Activated CD4-positive, alpha-beta T cell treated with anti-CD3 and anti-CD28 coated beads for 48 hours (primary cell): ENCODE results near the gene CHRDL2.

Experiments
- DNase-seq: peaks from one replicate; pipeline ENCODE4 v3.0.0-alpha.2; 2020

CHRDL2 gene

DNA sequence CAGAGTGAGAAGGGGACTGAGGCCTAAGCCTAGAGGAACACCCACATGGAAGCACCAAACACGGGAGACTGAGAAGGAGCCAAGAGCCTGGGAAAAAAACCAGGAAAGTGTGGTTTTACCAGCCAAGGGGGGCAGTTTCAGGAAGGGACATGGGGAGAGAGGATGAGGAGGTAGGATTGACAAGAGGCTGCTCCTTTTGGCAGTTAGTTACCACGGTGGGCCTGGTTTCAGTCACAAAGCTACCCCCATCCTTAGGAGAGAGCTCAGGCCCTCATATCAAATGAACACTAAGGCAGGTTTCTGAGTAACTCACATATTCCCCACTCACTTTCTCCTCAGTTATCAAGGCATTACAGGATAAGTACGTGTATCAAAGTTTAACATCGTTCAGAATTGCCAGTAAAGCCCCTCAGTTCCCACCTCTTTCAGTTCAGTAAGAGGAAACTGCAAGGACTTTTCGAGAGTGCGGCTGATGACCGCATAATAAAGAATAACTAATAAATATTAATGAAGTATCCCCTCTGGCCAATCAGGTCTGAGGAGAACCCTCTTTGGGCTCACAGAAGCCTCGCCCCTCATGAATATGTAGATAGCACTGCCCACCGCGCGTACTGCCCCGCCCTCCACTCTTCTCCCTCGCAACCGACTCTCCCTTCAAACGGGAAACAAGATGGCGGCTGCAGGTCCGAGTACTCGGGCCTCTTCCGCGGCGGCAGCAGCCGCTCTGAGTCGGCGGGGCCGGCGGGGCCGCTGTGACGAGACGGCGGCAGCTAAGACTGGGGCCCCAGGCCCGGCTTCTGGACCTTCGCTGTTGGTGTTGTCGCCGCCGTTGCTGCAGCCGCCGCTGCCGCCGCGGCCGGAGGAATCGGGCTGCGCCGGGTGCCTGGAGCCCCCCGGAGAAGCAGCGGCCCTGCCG lies 17.2 kb upstream of the CHRDL2 start, which contains the start of gene RNF169:
Gene RNF169, plus strand, starts transcription at position 639 of the 916 bp plus-strand sequence. Its CDS starts 32 bp downstream, at position 671.
- peak; percentile 93 for DNase-seq

DNA sequence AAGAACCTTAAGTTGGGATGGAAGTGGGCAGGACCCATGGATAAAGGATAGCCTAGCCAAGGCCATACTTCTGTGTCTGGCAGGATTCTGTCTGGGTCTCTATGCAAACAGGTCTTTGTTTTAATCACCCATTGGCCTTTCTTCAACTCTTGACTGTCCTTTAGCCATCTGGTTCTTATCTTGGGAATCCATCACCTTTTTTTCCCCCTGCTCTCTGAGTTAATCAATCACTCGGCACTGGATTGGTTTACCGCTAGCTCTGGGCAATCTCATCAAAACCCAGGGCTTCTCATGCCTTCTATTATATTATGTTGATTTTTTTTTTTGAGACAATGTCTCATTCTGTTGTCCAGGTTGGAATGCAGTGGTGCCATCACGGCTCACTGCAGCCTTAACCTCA lies 15.6 kb upstream of the CHRDL2 start:
- DNase-seq, result no peak

DNA sequence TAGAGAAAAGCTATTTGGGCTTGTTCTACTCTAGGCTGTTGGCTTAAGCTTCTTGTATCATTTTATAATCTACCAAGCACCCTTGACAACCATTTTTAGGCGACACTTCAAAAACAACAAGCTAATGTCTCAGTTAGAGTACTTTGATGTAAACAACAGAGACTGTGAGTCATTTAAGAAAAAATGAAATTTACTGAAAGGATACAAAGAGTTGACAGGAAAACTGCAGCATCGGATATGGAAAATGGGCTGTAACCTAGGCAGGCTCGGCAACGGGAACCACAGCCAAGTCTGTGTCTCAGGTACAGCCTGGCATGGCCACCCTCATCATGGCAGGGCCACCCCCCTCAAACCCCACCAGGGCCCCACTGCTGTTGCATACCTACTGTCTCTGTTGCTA lies 13.1 kb upstream of the CHRDL2 start:
- no peak for DNase-seq

DNA sequence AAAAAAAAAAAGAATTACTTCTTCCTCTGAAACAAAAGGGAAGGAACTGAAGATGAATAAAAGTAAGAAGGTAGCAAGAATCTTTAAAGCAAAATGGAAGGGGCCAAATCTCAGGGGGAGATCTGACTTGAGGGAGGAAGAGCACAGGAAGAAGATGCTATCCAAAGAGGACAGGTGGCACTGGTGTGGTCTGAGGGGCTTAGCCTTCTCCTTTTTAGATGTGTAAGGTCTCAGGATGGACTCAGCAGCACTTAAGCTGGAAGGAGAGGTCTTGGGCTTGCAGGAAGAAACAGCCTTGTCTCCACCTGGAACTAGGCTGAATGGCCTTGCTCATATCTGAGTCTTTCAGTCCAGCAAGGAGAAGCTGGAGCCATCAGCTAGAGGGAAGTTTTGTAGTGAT lies 12.4 kb upstream of the CHRDL2 start:
- DNase-seq, result no peak

DNA sequence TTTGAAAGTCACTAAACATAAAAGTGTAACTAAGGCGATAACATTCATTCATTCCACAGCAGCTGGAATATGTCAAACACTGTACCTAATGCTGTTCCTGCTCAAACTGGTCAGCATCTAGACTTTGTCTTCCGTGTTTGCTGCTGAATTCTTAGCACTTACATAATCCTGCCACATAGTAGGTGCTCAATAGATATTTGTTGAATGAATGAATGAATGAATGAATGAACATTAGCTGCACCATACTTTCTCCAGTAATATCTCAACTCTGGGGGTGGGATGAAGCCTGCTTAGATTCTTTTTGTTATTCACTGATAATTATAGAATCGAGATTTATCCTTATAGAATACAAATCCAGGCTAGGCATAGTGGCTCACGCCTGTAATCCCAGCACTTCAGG lies 10.8 kb upstream of the CHRDL2 start:
- DNase-seq, result no peak

DNA sequence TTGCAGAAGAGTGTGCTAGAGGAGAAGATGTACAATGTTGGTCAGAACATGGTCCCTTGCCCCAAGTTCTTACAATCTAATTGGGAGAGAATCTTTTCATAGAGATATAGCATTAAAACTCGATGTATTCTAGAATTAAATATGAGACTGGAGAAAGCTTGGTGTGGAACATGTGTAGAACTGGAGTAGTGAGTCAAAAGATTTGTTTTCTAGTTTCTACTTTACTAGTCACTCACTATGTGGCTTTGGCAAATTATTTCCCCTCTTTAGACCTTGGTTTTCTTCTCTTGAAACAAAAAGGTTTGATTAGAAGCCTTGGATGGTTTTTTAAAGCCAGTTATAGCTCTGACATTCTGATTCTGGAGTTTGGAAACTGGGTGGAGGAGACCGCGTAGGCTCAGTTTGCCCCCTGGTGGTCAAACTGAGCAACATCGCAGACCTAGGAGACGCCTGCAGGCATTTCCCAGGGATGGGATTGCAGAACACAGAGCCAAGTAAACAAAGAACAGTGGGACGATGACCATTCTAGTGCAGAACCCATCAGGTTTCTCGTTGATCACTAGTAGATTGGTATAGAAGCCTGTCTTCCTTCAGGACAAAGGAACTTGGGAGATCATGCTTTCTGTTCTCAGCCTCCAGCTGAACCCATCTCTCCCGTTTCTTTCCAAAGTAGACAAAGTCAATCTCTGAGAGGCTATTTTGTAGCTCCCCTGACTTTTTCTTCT lies 8.5 kb upstream of the CHRDL2 start:
- DNase-seq, result peak; percentile 52

DNA sequence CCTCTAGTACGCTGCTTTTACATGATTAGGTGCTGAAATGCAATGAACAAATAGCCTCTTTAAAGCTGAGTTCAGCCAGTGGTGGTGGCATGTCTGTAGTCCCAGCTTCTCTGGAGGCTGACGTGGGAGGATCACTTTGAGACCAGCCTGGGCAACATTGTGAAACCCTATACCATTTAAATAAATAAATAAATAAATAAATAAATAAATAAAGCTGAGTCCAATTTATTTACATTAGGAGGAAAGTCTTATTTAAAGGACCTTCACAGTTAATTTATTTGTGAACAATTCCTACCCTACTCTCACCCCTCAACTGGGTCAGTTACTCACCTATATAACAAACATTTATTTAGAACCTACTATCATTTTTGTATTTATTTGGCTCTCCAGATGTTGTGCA lies 4.8 kb upstream of the CHRDL2 start:
- DNase-seq, result no peak

DNA sequence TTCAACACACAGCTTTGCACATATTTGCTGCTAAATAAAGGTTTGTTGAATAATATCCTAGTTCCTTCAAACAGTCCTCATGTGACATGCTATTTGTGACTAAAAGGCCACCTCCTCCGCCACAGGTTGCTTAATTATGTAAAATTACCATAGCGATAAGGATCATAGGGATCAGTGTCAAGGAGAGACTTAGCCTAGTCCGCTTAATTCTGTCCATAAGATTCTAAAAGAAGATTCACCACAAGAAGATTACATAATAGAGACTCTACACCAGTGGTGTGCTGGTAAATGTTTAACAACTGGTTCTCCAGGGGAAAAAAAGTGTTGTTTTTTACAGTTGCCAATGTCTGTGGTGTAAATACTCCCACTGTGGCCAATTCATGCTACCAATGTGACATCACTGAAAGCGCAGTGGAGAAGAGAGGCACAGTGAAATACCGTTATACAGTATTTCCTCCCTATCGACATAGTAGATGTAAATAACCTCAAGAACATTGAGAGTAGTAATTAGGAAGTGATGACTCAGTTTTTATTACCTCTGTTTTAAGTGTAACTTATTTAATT lies 4.2 kb upstream of the CHRDL2 start:
- DNase-seq, result no peak

DNA sequence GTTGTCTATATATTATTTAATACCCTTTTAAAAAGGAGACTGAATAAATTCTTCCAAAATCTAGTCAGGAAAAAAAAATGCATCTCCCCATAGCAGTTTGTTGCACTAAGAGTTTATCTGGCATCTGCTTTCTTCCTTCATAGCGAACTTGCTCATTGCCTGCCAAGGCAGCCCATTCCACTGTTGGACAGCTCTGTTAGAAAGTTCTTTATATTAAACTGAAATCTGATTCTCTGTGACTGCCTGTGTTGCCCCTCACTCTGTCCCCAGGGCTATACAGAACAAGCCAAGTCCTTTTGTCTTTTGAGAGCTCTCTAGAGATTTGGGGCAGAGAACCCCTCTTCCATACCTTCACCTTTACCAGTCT lies 3.3 kb upstream of the CHRDL2 start:
- no peak for DNase-seq

DNA sequence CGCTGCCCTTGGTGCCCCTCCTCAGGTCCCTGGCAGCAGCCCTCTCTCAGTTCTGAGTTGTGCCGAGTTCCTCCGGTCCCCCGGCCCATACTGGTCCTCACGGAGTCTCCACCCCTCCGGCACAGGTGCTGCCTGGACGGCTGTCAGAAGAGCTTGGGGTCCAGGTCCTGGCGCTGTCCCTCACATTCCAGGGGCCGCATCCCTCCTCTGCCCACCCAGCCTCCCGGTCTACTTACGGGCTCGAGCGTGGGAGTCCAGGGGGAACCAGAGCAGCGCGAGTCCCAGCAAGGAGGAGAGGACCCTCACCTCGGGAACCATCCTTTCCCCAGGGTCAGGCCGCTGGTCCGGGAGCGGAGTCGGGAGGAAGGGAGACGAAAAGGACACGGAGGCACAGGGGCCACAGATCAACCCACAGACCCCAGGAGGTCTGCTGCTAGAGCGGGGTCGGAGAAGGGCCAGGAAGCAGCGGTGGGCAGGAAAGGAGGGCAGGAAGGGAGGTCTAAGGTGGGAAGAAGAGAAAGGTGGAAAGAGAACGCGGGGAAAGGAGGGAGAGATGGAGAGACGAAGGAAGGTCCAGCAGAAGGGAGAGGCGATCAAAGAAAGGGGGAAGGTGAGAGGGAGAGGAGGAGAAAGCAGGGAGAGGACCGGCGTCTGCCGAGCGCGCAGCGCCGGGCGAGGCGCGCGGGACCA lies 510 bp downstream of the CHRDL2 start:
- DNase-seq, result no peak

DNA sequence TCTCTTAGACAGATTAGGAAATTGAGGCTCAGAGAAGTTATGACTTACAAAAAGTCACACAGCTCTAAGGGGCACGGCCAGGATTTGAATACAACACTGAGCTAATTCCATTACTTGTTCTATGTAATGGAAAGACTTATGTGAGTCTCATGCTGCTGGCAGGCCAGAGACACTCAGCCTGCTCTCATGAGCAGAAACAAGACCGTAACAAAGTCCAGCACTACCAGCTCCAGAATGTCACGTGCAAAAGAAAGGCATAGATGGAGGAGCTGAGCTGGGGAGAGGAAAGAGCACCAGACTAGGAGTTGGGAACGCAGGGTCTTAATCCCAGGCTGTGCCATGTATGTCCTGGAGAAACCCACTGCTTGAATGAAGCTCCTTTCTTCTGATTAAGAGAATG lies 1.8 kb downstream of the CHRDL2 start:
- DNase-seq, result no peak

DNA sequence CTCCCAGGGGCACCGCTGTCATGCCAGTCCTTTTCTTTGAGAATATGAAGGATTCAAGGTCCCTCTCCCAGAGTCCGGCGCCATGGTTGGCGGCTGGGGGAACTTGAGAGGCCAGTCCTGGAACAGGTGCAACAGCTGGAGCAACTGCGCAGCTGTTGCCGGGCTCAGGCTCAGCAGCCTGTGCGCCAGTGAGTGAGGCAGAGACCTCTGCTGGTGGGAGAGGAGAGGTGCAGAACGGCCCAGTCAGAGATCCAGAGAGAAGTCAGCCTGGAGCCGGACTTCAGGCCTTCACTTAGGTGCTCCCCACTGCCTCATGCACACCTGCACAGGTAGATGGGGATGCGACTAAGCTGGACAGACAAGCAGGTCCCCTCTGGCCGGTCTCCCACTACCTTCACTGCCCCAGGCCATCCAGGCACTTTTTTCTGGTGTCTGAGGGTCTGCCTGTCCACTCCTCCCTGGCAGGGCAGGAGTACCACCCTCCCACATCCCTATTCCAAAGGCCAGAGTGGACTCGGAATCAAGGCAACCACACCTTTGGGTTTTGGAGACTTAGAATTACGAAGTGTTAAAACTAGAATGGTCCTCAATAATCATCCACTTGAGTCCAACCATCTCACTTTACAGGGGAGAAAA lies 4.6 kb downstream of the CHRDL2 start:
- DNase-seq, result peak; percentile 72

DNA sequence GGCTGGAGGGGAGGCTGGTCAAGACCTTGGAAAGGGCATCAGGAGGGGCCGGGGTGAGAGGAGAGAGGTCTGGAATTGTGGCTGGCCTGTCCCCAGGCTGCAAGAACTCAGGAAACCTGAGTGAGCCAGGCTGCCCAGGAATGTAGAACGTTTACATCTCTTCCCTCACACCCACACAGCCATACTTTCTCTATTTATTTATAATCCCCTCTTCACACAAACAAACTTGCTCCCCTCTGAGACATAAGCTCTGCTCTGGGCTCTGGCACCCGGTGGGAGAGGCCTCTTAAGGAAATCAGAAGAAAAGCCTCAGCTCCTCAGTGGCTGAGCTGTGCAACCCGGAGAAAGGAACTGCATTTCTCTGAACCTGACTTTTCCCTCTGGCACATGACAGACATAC lies 5.5 kb downstream of the CHRDL2 start:
- DNase-seq, result no peak

DNA sequence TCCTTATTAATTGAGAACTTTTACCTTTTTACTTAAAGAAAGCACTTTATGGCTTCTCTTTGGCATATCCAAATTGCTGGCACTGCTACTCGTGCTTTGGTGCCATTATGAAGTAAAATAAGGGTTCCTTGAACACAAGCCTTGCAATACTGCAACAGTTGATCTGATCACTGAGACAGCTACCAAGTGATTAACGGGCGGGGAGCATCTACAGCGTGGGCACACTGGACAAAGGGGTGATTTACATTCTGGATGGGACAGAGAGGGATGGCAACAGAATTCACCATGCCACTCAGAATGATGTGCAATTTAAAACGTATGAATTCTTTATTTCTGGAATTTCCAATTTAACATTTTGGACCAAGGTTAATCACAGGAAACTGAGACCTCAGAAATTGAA lies 7.7 kb downstream of the CHRDL2 start:
- no peak for DNase-seq

DNA sequence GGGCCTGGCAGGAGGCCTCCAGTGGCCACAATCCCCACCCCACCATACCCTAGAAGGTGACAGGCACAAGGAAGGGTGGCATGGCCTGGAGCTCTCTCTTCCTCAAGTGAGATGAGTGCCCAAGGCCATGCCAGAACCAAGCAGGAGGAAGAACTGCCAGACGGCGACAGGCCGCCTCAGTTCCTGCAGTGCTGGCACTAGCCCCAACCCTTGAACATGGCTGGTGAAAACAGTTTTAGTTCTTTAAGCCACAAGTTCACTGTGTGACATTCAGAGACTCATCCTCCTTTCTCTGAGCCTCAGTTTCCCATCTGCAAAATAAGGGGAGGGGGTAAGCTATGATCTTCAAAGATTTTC lies 9.8 kb downstream of the CHRDL2 start:
- DNase-seq, result no peak

DNA sequence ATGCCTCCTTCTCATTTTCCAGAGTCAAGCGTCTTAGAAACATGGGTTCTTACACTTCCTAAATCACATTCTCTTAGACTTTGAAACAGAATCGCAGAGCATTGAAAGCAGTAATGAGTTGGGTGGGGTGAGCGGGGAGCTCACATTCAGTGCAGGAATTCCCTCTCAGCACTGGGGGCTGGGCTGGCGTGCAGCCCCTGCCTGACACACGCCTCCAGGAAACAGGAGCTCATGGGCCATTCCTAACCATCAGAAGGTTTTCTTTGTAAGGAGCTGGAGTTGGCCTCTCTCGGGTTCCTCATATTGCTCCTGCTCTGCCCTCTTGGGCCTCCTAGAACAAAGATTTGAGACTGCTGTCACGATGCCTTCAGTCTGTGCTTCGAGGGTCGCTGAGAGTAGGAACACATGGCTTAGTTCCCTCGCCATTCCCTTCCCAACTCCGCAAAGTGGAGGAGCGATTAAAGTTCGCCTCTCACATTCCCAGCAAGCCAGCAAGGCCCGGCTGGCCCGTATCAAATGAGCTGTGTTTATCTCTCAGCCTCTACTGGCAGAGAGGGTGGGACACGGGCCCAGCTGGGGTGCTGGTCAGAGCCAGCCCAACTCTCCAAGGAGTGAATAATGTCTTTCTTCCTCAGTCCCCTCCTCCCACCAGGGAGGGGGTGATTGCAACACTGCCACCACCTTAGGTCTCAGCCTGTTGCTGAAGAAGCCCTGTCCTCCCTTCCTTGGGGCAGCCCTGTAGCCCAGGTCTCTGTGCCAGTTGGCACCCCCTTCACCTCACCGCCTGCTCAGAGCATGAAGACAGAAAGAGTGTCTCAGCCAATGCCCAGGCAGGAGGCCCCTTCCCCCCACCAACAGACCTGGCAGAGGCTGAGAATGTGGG lies 10.4 kb downstream of the CHRDL2 start:
- no peak for DNase-seq

DNA sequence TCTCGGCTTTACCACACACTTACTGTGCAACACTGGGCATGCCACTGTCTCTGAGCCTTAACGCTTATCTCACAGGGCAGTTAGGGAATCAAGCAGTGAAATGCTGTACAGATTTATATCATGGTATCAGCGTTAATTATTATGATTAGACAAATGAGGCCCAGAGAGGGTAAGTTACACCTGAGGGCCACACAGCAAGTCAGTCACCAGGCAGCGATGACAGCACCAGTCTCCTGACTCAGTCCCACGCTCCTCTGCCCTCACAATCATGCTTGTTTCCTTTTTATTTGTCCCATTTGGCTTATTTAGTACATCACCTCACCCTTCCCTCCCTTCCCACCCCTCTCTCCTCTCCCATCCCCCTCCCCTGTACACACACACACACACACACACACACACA lies 12.2 kb downstream of the CHRDL2 start:
- no peak for DNase-seq

DNA sequence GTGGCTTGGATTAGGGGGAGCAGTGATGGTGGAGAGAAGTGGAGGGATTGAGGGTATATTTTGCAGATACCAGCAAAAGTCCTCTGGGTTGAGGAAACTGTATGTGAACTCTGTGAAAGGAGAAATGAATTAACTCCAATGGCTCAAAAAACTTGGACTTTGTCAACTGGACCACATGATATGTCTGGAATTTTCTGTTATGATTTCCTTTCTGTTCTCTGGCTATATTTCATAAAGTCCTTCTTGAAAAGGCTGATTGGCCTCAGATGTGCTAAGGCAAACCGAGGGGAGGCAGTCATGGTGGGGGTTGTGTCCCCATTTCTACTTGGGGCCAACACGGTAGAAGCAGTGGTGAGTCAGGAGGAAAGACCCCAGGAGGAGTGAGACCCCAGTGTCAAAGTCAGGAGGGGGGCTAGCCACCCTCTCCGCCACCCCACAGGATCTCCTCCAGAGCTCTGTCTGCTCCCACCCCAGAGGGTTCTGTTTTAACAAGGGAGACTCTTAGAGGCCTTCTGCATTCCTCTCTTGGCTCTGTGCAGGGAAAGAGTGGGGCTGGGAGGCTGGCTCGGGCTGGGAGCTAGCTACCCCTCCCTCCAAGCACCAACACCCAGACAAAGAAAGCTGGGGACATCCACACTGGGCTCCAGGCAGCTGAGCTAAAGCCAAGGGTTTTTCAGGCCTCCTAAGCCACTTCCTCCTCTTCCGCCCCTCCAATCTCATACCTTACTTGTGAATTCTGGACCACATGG lies 13.8 kb downstream of the CHRDL2 start:
- no peak for DNase-seq

DNA sequence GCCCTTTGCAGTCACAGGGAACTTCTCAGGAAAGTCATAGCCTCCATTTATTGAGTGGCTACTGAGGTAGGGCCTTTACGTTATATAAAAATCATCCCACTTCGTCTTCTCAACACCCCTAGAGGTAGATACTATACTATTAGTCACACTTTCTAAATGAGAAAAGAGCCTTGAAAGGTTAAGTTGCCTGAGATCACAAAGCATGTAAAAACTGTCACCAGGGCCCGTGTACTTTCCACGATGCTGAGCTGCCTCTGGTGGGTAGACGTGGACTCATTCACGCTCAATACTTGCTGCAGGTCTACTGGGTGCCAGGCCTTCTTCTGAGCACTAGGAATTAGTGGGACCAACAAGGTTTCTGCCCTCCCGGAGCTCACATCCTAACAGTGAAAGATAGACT lies 16.3 kb downstream of the CHRDL2 start:
- peak; percentile 51 for DNase-seq

DNA sequence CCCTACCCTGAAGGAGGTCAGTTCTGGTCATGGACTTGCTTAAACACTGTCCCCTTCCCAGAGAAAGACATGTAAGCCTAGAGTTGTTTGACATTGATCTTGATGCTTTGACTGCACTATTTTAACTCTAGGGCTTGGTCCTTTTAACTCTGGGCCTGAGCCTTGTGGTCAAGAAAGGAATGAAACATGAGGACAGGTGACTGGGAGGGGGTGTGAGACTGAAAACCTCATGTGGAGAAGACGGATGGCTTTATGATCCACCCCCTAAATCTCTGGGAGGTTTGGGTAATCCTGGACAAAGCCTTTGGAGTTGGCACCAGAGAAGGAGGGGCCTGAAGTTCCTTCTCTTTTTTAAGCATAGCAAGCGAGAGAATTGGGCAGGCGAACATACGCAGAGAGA lies 17.5 kb downstream of the CHRDL2 start:
- no peak for DNase-seq

DNA sequence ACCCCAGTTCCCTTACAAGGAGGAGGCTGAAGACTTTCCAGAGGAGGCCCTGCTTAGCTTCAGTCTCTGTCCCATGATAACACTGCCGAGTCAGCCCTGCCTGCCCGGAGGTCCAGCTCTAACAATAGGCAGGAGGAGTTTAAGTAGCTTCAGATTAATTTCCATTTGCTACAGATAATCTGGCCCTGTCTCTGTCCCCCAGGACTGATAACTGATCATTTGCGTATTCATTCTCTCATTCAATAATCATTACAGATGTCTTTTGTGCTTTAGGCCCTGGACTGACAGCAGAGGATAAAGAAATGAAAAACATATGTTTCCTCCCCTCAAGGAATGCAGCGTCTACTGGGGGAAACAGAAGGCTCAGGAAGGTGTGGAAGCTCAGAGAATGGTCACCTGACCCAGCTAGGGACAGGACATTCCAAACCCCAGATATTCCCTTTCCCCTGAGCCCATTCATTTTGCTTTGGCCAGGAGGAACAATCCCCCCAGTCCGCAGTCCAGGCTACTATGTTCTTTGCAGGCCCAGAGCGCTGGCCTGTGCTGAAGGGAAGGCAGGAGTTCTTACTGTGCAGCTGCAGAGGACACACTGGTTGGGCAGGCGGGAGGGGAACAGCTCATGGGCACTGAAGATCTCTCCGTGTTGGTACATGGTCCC lies 20.8 kb downstream of the CHRDL2 start:
- DNase-seq, result no peak
